HepG2 (cell line): ENCODE results near the gene SRGAP3. TPM values are rescaled to one million over a fixed set of nuclear protein-coding genes. Genes with fewer than 3 reads are reported as not detected.

Experiments used
- ATAC-seq: fragments of 200-7000 bp; cut with Tn5 transposase; 3 replicates; pipeline ENCODE4 v1.9.1; 2020; ENCODE audit warnings: mild to moderate bottlenecking, moderate library complexity
- BruUV-seq: library from RNA; stranded (reverse); fragments of 400-500 nt; replicated peaks from 2 replicates; lab custom pipeline; 2021; lab: Mats Ljungman, UMichigan
- CTCF ChIA-PET: fragments of 300-600 bp; formaldehyde crosslinking; extraction: SDS; loops from one replicate; lab custom pipeline; 2021; ENCODE audit warnings: low total read pairs, inconsistent platforms, low intra/inter-chr PET ratio; lab: Yijun Ruan, JAX
- POLR2A ChIA-PET: fragments of 350-600 bp; sonication (Branson Sonifier 250); formaldehyde crosslinking; loops from one replicate; lab custom pipeline; 2020; ENCODE audit warnings: antibody characterized with exemption, inconsistent platforms; lab: Yijun Ruan, JAX
- DNase-seq: peaks from one replicate; pipeline ENCODE4 v3.0.0-alpha.2; 2015; ENCODE audit warnings: low spot score
- FAIRE-seq: peaks from 3 replicates; lab custom pipeline; 2011; peaks lifted over from hg19 to GRCh38; lab: Jason Lieb, UNC
- H2AFZ ChIP-seq: one replicate; pipeline ENCODE4 v1.6.1; 2011; ENCODE audit warnings: low read length, inconsistent platforms
- H3K27ac ChIP-seq: fragments of 300-600 bp; 3 replicates; pipeline ENCODE4 v1.8.0; 2011; ENCODE audit warnings: mixed run types, mild to moderate bottlenecking, mixed read lengths, low read length, inconsistent platforms; ENCODE audit not compliant: insufficient read depth; ENCODE audit errors: extremely low read length
- H3K27me3 ChIP-seq, 2 experiments: fragments of 200-600 bp in 1 of 2; 2 replicates in 1 of 2; 3 replicates in 1 of 2; pipeline versions ENCODE4 v1.6.0 to v1.8.0; 2011; ENCODE audit warnings: low read length in 2 of 2, mild to moderate bottlenecking in 2 of 2, moderate library complexity in 2 of 2, inconsistent platforms in 1 of 2; ENCODE audit not compliant: insufficient read depth in 2 of 2, control insufficient read depth in 1 of 2
- H3K36me3 ChIP-seq, 2 experiments: fragments of 200-600 bp in 1 of 2; replicated peaks in 1 of 2; 2 replicates in 1 of 2; 3 replicates in 1 of 2; pipeline versions ENCODE4 v1.5.1 to v1.8.0; 2011; ENCODE audit warnings: low read length in 2 of 2, inconsistent platforms in 1 of 2; ENCODE audit not compliant: insufficient read depth in 2 of 2, control insufficient read depth in 1 of 2
- H3K4me1 ChIP-seq: 2 replicates; pipeline ENCODE4 v1.5.1; 2012; ENCODE audit warnings: low read length, inconsistent platforms; ENCODE audit not compliant: insufficient read depth
- H3K4me2 ChIP-seq: 2 replicates; pipeline ENCODE4 v1.6.0; 2011; ENCODE audit warnings: low read depth, low read length, inconsistent platforms
- H3K4me3 ChIP-seq, 3 experiments: fragments of 200-600 bp in 1 of 3; sonication (generic), shearing (Covaris generic) in 1 of 3; replicated peaks in 1 of 3; 2 replicates each; pipeline ENCODE4 v1.5.1; 2011 to 2016; ENCODE audit warnings: low read length in 3 of 3, inconsistent platforms in 2 of 3, low read depth in 2 of 3, mild to moderate bottlenecking in 2 of 3, control low read depth in 1 of 3, mixed read lengths in 1 of 3; ENCODE audit not compliant: insufficient read depth in 1 of 3
- H3K79me2 ChIP-seq: one replicate; pipeline ENCODE4 v1.6.1; 2011; ENCODE audit warnings: low read length, inconsistent platforms; ENCODE audit not compliant: insufficient read depth
- H3K9ac ChIP-seq: 2 replicates; pipeline ENCODE4 v1.6.0; 2011; ENCODE audit warnings: mild to moderate bottlenecking, low read depth, low read length, inconsistent platforms; ENCODE audit not compliant: insufficient read depth
- H3K9me3 ChIP-seq: 2 replicates; pipeline ENCODE4 v1.5.1; 2012; ENCODE audit warnings: mild to moderate bottlenecking, low read length
- H4K20me1 ChIP-seq: 2 replicates; pipeline ENCODE4 v1.6.0; 2011; ENCODE audit warnings: inconsistent platforms, mild to moderate bottlenecking, low read length, moderate library complexity; ENCODE audit not compliant: insufficient read depth
- CHD2 ChIP-seq: IDR thresholded peaks from 2 replicates; pipeline ENCODE4 v1.6.1; 2011; ENCODE audit warnings: low read depth, low read length, improper control_type of control experiment
- GATAD1 ChIP-seq: IDR thresholded peaks from 2 replicates; pipeline ENCODE4 v1.6.1; 2016; ENCODE audit warnings: missing genetic modification reagents, missing compliant biosample characterization
- GLI4 ChIP-seq: sonication (generic); formaldehyde crosslinking; IDR thresholded peaks from 2 replicates; pipeline ENCODE4 v1.5.1; 2020; ENCODE audit warnings: missing genetic modification reagents, mild to moderate bottlenecking, moderate library complexity, borderline replicate concordance
- GTF3A ChIP-seq: sonication (generic); formaldehyde crosslinking; conservative IDR thresholded peaks from 2 replicates; pipeline ENCODE4 v1.4.0; 2020; ENCODE audit warnings: mild to moderate bottlenecking, missing genetic modification reagents
- KDM6A ChIP-seq: IDR thresholded peaks from 2 replicates; pipeline ENCODE4 v1.6.1; 2016; ENCODE audit warnings: low read depth
- ZNF616 ChIP-seq: sonication (generic); formaldehyde crosslinking; IDR thresholded peaks from 2 replicates; pipeline ENCODE4 v1.5.0; 2020; ENCODE audit warnings: low read depth, mild to moderate bottlenecking, missing genetic modification reagents
- WGBS: methylation state at CpG from one replicate; pipeline ENCODE4 v1.1.6; 2017; ENCODE audit warnings: low lambda C conversion rate; 5-methylcytosine and 5-hydroxymethylcytosine counted together
- in situ Hi-C: cut with HindIII; loops from 2 replicates; pipeline ENCODE4 v1.10.0; 2017; ENCODE audit warnings: low pct_unique_long_range_greater_than_20kb; ENCODE audit not compliant: extremely low pct_ligation_motif_present
- intact Hi-C: fragments of 100-400 bp; cut with micrococcal nuclease; formaldehyde crosslinking; loops from one replicate; pipeline ENCODE4 v1.10.0; 2022; ENCODE audit not compliant: unreplicated experiment
- polyA plus RNA-seq, 8 experiments: library from polyadenylated mRNA; depleted of rRNA in 3 of 8; stranded (reverse) in 7 of 8; unstranded in 1 of 8; fragments of >200 nt; fragmentation: Illumina TruSeq in 4 of 8; extraction: Trizol in 4 of 8; gene quantifications; 2 replicates each; pipeline versions ENCODE4 v1.2.1 to v1.2.3, GENCODE V29; 2011 to 2016; ENCODE audit warnings: low read depth in 4 of 8, missing spikeins in 1 of 8, mixed read lengths in 1 of 8; ENCODE audit not compliant: insufficient read depth in 1 of 8
- total RNA-seq, 5 experiments: library from RNA; depleted of rRNA; stranded (reverse); fragments of >200 nt; fragmentation: Illumina TruSeq; extraction: Trizol; gene quantifications; 2 replicates each; pipeline ENCODE4 v1.2.3, GENCODE V29; 2016; ENCODE audit warnings: low read depth in 1 of 5
- TF ChIP-seq, protein P1 (sequence below): sonication (generic); formaldehyde crosslinking; IDR thresholded peaks from 2 replicates; pipeline ENCODE4 v1.5.0; 2020; ENCODE audit warnings: mild to moderate bottlenecking, missing genetic modification reagents, borderline replicate concordance
- TF ChIP-seq, protein P2 (sequence below): IDR thresholded peaks from 2 replicates; pipeline ENCODE4 v1.6.1; 2012; ENCODE audit warnings: inconsistent platforms
- TF ChIP-seq, protein P3 (sequence below): IDR thresholded peaks from 2 replicates; pipeline ENCODE4 v1.6.1; 2016; ENCODE audit warnings: missing compliant biosample characterization, missing genetic modification reagents, borderline replicate concordance

SRGAP3 gene
- total and polyA plus RNA-seq, 2 of the 13 experiments (the other 11 are each of a cell fraction or from before 2014, with no cell fraction given): 1.2 to 1.4 TPM

DNA sequence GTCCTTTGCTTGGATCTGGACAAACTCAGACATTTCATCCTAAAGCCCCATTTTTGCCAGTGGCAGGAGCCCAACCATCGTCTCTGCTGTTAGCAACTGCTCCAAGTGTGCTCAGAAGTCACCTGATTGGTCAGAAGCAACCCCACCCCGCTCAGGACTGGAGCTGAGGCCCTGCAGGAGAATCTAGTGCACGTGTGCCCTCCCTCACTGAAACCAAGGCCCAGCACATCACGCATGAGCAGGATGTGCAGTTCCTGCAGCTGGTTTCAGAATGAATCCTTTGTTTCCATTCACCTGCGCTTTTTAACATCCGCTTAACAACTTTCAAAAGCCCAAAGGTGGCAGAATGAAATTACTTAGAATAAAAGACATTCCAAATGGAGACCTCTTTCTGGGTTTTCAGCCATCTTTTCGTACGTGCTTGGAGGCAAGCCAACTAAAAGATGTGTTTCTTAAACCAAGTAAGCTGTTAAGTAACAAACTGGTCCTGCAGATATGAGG is 81.2 kb downstream of the SRGAP3 start:
- Histone ChIP-seq H3K4me2 (no peak overlapping the region), H3K27ac (no peak overlapping the region), H4K20me1 (no peaks in the 10 kb centered on the region), H3K79me2 (no peaks in the 10 kb centered on the region), H3K4me1 (peaks cover 12% of the 10 kb centered on the region), H3K4me3 (no peak overlapping the region), H3K9me3 (no peaks in the 10 kb centered on the region), H3K36me3 (no peaks in the 10 kb centered on the region), H3K9ac (no peak overlapping the region), H2AFZ (no peak overlapping the region), H3K27me3 (no peaks in the 10 kb centered on the region; a peak in 2 of 5 replicates)
- ChIA-PET CTCF (no interaction called here), POLR2A (no interaction called here)
- DNase-seq (no peak), FAIRE-seq (no peak), ATAC-seq (no peak)
- no TSS peak for BruUV-seq
- in situ Hi-C loops (no loop called here), intact Hi-C loops (no loop called here)
- 38% methylated on average over 7 of the region's 8 CpGs for WGBS
- no peak for TF ChIP-seq ZNF616 (CRISPR knock-in tag)
- TF ChIP-seq, protein P1, sequence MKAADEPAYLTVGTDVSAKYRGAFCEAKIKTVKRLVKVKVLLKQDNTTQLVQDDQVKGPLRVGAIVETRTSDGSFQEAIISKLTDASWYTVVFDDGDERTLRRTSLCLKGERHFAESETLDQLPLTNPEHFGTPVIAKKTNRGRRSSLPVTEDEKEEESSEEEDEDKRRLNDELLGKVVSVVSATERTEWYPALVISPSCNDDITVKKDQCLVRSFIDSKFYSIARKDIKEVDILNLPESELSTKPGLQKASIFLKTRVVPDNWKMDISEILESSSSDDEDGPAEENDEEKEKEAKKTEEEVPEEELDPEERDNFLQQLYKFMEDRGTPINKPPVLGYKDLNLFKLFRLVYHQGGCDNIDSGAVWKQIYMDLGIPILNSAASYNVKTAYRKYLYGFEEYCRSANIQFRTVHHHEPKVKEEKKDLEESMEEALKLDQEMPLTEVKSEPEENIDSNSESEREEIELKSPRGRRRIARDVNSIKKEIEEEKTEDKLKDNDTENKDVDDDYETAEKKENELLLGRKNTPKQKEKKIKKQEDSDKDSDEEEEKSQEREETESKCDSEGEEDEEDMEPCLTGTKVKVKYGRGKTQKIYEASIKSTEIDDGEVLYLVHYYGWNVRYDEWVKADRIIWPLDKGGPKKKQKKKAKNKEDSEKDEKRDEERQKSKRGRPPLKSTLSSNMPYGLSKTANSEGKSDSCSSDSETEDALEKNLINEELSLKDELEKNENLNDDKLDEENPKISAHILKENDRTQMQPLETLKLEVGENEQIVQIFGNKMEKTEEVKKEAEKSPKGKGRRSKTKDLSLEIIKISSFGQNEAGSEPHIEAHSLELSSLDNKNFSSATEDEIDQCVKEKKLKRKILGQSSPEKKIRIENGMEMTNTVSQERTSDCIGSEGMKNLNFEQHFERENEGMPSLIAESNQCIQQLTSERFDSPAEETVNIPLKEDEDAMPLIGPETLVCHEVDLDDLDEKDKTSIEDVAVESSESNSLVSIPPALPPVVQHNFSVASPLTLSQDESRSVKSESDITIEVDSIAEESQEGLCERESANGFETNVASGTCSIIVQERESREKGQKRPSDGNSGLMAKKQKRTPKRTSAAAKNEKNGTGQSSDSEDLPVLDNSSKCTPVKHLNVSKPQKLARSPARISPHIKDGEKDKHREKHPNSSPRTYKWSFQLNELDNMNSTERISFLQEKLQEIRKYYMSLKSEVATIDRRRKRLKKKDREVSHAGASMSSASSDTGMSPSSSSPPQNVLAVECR: no peak
- TF ChIP-seq GATAD1 (CRISPR knock-in tag): no peak
- TF ChIP-seq, protein P2, sequence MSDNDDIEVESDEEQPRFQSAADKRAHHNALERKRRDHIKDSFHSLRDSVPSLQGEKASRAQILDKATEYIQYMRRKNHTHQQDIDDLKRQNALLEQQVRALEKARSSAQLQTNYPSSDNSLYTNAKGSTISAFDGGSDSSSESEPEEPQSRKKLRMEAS: no peak
- TF ChIP-seq, protein P3, sequence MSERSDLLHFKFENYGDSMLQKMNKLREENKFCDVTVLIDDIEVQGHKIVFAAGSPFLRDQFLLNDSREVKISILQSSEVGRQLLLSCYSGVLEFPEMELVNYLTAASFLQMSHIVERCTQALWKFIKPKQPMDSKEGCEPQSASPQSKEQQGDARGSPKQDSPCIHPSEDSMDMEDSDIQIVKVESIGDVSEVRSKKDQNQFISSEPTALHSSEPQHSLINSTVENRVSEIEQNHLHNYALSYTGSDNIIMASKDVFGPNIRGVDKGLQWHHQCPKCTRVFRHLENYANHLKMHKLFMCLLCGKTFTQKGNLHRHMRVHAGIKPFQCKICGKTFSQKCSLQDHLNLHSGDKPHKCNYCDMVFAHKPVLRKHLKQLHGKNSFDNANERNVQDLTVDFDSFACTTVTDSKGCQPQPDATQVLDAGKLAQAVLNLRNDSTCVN: no peak
- no peak for TF ChIP-seq GLI4
- TF ChIP-seq CHD2: no peak
- no peak for TF ChIP-seq GTF3A (CRISPR knock-in tag)
- no peak for TF ChIP-seq KDM6A
